Activated CD4-positive, alpha-beta T cell treated with anti-CD3 and anti-CD28 coated beads, Interleukin-2, amount 50 U/mL, for 48 hours (primary cell): ENCODE measurements around the gene YBX2.
"Not testable (repeated sequence)": the region's sequence is repeated elsewhere in the genome, so short reads cannot be mapped to it uniquely, and the experiment has no call there.

Experiments
- DNase-seq, 2 experiments: peaks; one replicate each; pipeline ENCODE4 v3.0.0-alpha.2; 2020

YBX2 gene

GRCh38 chr17:7294614-7295153, at the start of gene YBX2:
TSS of gene YBX2 (minus strand) at chr17:7294639. CDS start at chr17:7294500, 139 bp downstream.
- peak; percentile 79 to 80 for DNase-seq

GRCh38 chr17:7343250-7343649, 48.8 kb upstream of the YBX2 start:
- DNase-seq, result no peak

GRCh38 chr17:7341842-7342241, 47.4 kb upstream of the YBX2 start:
- DNase-seq, result no peak

- no peak for DNase-seq
Measured at GRCh38 chr17:7340179-7340578, 45.7 kb upstream of the YBX2 start.

GRCh38 chr17:7337600-7337999, 43.2 kb upstream of the YBX2 start:
- not testable (repeated sequence) for DNase-seq

GRCh38 chr17:7336240-7337175, 42.1 kb upstream of the YBX2 start, which contains the start of gene ACAP1:
TSS of gene ACAP1 (plus strand) at chr17:7336529. CDS start at chr17:7336735, 206 bp downstream.
- peak; percentile 95 for DNase-seq

- not testable (repeated sequence) for DNase-seq
Measured at GRCh38 chr17:7335765-7336164, 41.3 kb upstream of the YBX2 start.

GRCh38 chr17:7334938-7335538, 40.6 kb upstream of the YBX2 start:
- DNase-seq, result no peak

- DNase-seq, result not testable (repeated sequence)
Measured at GRCh38 chr17:7332600-7333069, 38.2 kb upstream of the YBX2 start.

GRCh38 chr17:7332111-7332510, 37.7 kb upstream of the YBX2 start:
- no peak for DNase-seq

- DNase-seq, result no peak
Measured at GRCh38 chr17:7330638-7331015, 36.2 kb upstream of the YBX2 start.

- DNase-seq, result peak; percentile 81 to 86
Measured at GRCh38 chr17:7329997-7330637, 35.7 kb upstream of the YBX2 start.

GRCh38 chr17:7329374-7329996, 35.0 kb upstream of the YBX2 start:
- DNase-seq, result peak; percentile 95 to 97

- peak in 1 of 2 experiments; percentile 48 for DNase-seq
Measured at GRCh38 chr17:7328840-7329373, 34.5 kb upstream of the YBX2 start, which contains the start of gene NEURL4. TSS of gene NEURL4 (minus strand) at chr17:7329335. CDS start at chr17:7329312, 23 bp downstream.

GRCh38 chr17:7328009-7328408, 33.6 kb upstream of the YBX2 start:
- no peak for DNase-seq

GRCh38 chr17:7327501-7327900, 33.1 kb upstream of the YBX2 start:
- DNase-seq, result no peak

- DNase-seq, result no peak
Measured at GRCh38 chr17:7327056-7327455, 32.6 kb upstream of the YBX2 start.

- no peak for DNase-seq
Measured at GRCh38 chr17:7326186-7326585, 31.7 kb upstream of the YBX2 start.

GRCh38 chr17:7325031-7325528, 30.6 kb upstream of the YBX2 start:
- no peak for DNase-seq

- no peak for DNase-seq
Measured at GRCh38 chr17:7324438-7324779, 30.0 kb upstream of the YBX2 start.

- peak; percentile 76 to 78 for DNase-seq
Measured at GRCh38 chr17:7323731-7324437, 29.4 kb upstream of the YBX2 start.
